HG03060 (cell line): Measurements from ENCODE around the gene SPINT2.
"Not testable (repeated sequence)": the region's sequence is repeated elsewhere in the genome, so short reads cannot be mapped to it uniquely, and the experiment has no call there.

ENCODE experiments used
- ATAC-seq: cut with Tn5 transposase; IDR thresholded peaks from one replicate; pipeline ENCODE4 v1.9.1; 2021; ENCODE audit warnings: low read depth, moderate number of reproducible peaks; ENCODE audit not compliant: unreplicated experiment

SPINT2 gene

DNA sequence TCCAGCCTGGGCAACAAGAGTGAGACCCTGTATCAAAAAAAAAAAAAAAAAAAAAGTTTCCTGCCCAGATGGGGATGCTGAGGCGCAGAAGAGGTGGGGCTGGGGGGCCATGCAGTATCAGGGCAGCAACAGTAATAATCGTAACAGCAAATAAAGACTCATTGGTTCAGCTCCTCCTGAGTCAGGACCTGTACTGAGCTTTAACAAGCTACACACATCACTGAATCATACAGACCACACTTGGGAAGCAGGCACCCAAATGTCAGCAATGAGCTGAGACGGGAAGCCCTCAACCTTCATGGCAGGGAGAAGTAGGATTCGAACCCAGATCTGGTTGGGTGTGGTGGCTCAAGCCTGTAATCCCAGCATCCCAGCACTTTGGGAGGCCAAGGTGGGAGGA is 29.8 kb upstream of the SPINT2 start:
- no peak for ATAC-seq

DNA sequence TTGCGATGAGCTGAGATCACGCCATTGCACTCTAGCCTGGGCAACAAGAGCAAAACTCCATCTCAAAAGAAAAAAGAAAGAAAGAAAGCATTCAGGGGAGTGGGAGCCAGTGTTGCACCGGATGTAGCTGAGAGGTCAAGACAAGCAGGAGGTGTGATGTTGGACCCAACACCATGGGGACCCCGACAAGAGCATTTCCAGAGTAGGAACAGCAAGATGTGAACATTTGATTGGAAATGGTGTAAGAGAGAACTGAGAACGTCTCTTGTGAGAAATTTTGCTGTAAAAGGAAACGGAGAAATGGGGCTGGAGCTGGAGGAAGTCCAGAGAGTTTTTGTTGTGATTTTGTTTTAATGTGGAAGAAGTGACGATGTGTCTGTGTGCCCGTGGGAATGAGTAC is 24.6 kb upstream of the SPINT2 start:
- ATAC-seq, result no peak

DNA sequence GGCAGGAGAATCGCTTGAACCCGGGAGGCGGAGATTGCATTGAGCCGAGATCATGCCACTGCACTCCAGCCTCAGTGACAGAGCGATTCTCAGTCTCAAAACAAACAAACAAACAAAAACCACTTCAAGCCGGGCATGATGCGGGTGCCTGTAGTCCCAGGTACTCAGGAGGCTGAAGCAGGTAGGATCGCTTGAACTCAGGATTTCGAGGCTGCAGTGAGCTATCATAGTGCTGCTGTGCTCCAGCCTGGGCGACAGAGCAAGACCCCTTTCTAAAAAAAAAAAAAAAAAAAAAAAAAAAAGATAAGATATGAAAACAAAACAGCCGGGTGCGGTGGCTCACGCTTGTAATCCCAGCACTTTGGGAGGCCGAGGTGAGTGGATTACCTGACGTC is 21.1 kb upstream of the SPINT2 start:
- no peak for ATAC-seq

DNA sequence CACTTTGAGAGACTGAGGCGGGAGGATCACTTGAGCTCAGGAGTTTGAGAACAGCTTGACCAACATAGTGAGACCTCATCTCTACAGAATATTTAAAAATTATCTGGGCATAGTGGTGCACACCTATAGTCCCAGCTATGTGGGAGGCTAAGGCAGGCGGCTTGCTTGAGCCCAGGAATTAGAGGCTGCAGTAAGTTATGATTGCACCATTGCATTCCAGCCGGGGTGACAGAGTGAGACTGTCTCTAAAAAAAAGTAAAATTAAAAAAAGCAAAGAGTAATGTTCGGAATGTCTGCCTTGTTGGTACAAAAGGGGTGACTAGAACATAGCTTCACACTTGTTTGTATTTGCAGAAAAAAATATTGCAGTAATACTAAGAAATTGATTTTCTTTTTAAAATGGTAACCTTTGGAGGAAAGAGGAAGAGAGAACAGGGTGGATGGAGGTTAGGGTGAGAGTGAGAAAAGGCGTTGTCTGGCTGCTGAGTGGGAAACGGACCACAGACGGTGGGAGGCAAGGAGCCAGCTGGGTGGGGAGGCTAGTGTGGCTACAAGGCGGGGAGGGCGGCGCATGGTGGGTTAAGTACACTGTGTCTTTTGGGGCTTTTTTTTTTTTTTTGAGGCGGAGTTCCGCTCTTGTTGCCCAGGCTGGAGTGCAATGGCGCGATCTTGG is 18.4 kb upstream of the SPINT2 start:
- ATAC-seq, result no peak

DNA sequence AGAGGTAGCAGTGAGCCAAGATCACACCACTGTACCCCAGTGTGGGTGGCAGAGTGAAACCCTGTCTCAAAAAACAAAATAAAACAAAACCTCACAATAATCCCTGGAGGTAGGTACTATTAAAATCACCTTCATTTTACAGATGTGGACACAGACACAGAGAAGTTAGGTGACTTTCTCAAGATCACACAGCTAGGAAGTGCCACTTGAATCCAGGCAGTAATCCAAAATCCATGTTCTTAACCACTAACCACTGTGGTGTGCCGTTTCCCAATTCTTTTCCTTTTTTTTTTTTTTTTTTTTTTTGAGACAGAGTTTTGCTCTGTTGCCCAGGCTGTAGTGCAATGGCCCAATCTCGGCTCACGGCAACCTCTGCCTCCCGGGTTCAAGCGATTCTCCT is 17.2 kb upstream of the SPINT2 start:
- no peak for ATAC-seq

DNA sequence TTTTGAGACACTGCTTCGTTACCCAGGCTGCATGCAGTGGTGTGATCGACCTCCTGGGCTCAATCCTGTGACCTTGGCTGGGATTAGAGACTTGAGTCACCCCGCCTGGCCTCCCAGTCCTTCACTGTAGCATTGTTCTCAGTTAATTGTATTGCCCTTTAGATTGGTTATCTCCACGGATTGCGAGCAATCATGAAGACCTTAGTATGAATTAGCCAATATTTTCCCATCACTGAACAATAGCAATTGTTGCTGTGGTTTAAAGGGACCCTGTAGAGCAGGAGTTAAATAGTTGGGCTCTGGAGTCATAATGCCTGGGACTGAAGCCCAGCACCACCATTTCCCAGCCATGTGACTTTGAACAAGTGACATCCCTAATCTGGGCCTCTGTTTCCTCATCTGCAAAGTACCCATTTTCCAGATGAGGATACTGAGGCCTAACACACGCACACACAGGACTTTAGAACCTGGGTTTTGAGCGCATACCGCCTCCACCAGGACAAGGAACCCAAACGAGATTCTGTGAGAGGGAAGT is 16.6 kb upstream of the SPINT2 start:
- no peak for ATAC-seq

DNA sequence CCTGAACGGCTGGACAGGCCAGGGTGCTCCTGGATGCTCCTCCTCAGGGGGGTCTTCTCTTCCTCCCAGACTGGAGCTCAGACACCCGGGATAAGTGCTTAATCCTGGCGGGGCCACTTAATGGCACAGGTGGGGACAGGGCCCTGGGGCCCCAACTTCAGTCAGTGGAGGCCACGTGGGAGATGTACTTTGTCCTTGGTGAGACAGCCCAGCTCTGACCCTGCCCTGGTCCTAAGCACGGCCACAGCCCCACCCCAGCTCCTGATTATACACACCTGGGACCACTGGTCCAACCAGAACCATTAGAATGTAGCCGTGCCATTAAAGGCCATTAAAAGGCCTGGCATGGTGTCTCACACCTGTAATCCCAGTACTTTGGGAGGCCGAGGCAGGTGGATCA is 16.0 kb upstream of the SPINT2 start:
- no peak for ATAC-seq

DNA sequence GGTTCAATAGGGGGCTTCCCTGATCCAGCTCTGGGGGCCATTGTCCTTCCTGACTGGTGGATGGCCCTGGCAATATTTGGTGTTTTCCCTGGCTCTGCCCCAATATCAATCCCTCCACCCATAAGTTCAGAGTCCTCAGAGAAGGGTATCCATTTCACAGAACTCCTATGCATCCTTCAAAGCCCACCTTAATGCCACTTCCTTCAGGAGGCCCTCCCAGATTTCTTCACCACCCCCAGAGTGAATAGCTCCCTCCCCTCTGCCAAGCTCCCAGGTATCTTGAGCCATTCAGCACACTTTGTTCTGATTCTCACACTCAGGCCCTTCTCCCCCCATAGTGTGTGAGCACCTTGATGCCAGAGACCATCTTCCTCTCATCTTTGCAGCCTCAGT is 13.9 kb upstream of the SPINT2 start:
- no peak for ATAC-seq

DNA sequence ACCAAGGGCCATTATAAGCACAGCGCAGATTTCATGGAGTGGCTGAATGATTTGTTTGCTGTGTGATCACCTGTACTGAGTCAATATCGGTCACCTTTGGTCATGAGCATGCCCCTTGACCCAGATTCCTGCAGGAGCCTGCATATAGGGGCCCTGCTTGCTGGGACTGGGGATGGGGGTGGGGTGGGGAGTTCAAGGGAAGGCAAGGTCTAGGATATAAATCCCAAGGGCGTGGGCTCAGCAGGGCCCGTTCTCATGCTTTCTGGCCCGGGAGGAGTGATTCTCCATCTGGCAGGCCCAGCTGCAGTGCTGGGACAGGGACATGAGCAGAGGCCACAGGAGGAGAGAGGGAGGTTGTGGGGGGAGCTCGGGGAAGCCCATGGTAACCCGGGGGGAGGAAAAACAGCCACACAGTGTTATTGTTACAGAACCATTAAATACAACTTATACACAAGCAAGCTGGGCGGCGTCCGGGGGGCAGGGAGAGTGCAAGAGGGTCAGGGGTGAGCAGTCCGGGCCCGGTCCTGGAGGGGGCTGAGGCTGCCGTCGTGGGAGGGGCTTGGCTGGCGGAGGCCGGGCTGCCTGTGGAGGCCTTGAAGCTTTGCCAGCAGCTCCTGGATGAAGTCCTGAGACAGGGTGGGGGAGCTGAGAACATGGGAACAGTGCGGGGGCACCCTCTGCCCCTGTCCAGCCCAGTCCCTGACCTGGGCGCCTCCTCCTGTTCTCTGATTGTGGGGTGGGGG is 13.4 kb upstream of the SPINT2 start:
- ATAC-seq, result no peak

DNA sequence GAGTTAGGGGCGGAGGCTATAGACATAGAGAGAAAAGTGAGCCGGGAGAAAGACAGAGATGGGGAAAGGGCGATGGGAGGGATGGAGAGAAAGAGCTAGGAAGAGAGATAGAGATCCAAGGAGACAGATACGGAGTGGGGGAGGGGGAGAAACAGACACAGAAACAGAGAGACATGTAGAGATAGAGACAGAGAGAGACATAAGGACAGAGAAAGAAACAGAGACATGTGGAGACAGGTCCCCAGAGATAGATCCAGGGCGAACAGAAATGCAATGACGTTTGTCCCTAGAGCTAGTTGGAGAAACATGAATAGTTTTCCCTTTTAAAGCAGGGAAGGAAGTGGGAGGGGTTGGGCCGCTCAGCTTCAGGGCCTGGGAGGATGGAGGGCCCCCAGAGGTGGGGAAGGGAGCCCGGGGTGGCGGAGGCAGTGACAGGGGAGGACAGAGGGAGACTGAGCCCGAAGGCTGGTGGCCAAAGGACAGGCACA is 12.8 kb upstream of the SPINT2 start:
- ATAC-seq, result no peak

DNA sequence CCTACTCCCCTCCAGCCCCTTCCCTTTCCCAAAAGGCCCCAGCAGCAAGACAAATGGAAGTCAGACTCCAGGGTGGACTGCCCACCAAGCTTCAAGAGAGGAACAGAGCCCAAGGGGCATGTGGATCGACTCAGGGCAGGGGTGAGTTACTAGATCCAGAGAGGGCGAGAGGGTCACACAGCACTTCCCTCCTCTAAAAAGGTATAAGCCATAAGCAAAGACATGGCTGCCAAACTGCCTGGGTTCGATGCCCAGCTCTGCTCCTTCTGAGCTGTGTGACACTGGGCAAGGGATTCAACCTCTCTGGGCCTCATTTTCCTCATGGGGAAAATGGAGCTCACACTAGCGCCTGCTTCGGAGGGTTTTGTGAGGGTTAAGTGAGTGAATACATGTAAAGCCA is 12.0 kb upstream of the SPINT2 start:
- ATAC-seq, result no peak

DNA sequence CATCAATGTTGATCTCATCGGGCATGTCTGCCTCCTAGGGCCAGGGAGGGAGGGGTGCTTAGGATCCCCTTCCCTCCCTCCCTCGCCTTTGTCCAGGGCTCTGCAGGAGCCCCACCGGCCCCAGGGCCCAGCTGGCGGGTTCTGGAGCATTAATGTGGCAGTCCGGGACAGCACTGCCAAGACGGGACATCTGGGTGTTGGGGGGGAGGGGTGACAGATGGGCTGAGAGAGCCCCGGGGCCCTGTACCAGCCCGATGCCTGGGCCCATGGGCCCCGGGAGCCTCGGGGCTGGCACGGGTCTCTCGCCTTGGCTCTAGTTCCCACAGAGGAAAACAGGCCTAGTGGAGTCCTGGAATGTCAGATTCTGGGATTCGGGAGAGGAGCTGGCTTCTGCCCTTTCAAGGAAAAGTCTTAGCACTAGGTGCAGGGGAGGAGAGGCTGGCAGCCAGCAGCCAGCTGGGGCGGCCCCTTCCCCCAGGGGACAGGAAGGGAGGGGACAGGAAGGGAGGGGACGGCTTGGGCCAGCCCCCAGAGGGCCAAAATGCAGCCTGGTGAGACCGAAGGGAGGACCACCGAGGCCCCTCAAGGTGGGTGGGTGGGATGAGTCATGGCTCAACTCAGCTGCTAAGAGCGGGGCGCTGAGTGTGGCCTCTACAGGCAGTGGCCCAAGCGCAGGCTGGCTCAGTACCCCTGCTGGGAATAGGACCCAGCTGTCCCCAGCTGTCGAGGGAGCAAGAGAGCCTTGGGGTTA is 11.3 kb upstream of the SPINT2 start:
- ATAC-seq, result no peak

DNA sequence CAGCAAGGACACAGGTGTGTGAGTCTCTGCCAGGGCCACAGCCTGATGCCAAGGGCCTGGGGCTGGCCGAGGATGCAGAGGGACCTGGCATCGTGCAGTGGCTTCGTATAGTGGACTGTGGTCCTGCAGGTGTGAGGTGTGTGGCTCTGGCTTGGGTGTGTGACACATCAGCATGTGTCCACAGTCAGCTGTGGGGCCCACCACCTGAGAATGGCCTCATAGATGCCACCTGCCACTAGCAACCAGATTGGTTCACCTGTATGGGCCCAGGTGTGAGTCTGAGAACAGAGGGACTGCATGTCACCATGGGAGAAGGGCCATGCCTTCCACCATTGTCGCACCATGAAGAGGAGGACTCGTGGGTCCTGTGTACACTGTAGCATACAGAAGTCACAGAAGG is 10.6 kb upstream of the SPINT2 start:
- ATAC-seq, result no peak

DNA sequence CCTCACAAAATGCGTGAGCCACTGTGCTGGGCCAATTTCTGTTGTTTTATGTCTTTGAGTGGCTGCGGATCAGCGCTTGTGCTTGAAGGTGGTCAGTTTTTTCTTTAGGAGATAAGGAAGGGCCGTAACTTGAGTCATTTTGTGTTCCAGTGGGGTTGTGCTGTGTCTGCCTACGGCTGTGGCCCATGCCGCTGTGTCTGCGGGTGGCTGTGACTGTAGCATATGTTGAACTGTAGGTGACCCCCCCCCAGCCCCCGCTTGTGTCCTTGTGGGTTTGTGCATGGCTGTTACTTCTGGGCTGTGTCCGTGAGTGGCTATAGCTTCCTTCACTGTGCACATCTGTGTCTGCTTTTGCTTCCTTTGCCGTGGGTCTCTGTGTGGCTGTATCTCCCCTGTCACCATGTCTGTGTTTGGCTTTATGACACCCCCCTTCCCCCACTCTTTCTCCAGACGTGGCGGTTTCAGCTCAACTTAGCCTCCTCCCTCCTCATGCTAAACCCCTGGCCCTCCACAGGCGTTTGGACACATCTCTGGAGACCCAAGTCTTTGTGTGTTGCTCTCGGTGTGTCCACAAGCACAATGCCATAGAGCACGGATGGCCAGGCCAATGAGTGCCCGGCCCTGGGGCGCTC is 8.9 kb upstream of the SPINT2 start:
- ATAC-seq, result no peak

DNA sequence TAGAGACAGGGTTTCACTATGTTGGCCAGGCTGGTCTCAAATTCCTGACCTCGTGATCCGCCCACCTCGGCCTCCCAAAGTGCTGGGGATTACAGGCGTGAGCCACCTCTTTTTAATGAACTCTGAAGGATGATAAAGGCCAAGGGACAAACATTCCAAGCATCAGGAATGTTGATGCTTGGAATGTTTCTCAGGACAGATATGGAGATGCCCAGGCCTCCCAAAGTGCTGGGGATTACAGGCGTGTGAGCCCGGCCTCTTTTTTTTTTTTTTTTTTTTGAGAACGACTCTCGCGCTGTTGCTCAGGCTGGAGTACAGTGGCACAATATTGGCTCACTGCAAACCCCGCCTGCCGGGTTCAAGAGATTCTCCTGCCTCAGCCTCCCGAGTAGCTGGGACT is 2.4 kb upstream of the SPINT2 start:
- ATAC-seq, result not testable (repeated sequence)

DNA sequence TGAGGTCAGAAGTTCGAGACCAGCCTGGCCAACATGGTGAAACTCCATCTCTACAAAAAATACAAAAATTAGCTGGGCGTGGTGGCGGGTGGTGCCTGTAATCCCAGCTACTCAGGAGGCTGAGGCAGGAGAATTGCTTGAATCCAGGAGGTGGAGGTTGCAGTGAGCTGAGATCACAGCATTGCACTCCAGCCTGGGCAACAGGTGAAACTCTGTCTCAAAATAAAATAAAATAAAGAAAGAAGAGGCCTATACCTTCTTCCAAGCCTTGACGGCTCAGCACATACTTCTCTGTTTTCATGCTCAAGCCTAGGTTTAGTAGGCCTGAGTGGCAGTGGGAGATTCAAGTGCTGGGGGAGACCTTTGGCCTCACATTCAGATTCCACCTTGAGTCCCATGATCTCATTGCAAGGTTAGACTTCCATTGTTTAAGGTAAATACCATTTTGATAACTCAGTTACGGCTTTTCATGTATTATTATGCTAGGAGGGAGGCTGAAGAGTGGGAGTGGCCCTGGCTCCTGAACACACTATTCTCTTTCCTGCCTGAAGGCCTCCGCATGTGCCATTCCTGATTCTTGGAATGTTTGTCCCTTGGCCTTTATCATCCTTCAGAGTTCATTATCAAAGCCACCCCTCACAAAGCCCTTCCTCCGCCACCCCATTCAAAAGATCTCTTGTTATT is 1.6 kb upstream of the SPINT2 start:
- no peak for ATAC-seq

DNA sequence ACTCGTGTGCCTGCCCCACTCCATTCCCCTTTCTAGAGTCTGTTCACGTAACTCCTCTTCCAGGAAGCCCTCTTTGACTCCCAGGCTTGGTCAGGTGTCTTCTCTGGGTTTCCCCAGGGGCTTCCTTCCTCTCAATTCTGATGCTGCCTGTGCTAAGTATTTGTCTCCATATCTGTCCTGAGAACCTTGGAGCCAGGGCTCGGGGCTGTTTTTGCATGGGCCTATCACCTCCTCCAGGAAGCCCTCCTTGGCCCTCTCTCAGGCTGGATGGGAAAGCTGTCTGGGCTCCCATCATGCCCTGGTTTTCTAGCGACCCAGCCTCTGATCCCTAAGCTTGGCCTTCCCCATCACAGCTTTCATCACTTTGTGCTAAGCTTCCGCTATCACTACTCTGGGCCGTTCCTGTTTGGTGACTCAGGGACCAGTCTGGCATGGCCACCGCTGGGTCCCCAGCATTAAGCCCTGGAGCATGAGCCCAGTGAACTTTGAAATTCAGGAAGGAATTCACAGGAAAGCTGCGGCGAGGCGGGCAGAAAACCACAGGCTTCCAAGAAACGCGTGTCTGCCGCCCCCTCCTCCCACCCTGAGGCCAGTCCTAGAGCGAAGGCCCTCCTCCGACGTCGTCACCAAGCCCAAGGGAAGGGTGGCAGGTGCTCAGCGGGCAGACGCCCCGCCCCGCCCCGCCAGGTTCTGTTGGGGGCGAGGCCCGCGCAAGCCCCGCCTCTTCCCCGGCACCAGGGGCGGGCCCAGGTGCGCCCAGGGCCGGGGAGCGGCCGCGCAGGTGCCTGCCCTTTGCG is 486 bp upstream of the SPINT2 start:
- no peak for ATAC-seq

DNA sequence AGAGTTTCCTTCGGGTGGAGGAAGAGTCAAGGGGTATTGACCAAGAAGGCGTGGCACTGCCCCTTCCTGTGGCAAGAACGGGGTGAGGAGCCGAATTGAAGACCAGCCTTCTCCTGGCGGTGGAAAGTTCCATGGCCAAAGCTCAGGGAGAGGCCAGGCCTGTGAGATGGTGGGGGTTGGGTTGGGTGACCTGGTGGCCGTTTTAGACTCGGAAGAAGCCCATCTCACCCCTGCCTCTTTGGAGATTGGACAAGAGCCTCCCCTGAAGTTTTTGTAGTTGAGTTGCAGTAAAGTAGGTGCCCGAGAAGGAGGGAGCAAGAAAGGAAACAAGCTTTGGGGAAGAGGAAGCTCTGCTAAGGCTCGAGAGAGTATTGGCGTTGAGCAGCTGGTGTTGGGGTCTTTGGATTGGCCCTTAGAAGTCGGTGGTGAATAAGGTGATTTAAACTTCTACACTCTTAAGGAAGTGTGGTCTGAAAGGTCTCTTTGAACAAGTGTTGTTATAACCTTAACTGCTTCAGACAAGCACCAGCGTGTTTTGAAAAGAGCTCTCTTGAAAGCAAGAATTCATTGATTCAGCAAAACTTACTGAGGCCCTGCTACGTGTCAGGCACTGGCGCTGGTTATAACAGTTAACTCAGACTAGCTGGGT is 964 bp downstream of the SPINT2 start:
- no peak for ATAC-seq

DNA sequence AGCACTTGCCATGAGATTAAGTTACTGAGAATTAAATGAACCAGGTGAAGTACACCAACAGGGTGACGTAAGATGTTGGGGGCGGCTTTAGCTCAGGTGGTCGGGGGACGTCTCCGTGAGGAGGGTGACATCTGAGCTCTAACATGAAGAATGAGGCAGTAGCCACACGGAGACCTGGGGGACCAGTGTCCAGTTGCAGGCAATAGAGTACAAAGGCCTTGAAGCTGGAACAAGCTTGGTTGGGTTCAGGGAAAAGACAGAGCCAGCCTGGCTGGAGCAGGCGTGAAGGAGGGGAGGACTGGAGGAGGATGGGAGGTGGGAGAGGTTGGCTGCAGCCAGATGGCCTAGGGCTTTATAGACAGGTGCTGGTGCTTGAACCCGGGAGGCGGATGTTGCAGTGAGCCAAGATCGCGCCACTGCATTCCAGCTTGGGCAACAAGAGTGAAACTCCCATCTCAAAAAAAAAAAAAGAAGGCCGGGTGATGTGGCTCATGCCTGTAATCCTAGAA is 1.6 kb downstream of the SPINT2 start:
- no peak for ATAC-seq
